ENCODE data around the gene IKZF1. TPM values are rescaled to one million over a fixed set of nuclear protein-coding genes. Genes with fewer than 3 reads are reported as not detected.

Gene IKZF1
- total and polyA plus RNA-seq, 2 of the 13 experiments (the other 11 are each of a cell fraction or from before 2014, with no cell fraction given): not detected

GRCh38 chr7:50450590-50451032 lies 146.1 kb downstream of the IKZF1 start (continued):
- 0 out of 2 replicates have a peak, but pooled peaks have one; percentile 26 for TF ChIP-seq ZBTB49 (CRISPR knock-in tag; IDR thresholded peaks at IDR 0.05; ENCODE audit: borderline replicate concordance)
- TF ChIP-seq, protein P1, sequence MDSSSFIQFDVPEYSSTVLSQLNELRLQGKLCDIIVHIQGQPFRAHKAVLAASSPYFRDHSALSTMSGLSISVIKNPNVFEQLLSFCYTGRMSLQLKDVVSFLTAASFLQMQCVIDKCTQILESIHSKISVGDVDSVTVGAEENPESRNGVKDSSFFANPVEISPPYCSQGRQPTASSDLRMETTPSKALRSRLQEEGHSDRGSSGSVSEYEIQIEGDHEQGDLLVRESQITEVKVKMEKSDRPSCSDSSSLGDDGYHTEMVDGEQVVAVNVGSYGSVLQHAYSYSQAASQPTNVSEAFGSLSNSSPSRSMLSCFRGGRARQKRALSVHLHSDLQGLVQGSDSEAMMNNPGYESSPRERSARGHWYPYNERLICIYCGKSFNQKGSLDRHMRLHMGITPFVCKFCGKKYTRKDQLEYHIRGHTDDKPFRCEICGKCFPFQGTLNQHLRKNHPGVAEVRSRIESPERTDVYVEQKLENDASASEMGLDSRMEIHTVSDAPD (CRISPR knock-in tag; IDR thresholded peaks at IDR 0.05): 0 out of 2 replicates have a peak, but pooled peaks have one; percentile 18
- TF ChIP-seq, protein P2, sequence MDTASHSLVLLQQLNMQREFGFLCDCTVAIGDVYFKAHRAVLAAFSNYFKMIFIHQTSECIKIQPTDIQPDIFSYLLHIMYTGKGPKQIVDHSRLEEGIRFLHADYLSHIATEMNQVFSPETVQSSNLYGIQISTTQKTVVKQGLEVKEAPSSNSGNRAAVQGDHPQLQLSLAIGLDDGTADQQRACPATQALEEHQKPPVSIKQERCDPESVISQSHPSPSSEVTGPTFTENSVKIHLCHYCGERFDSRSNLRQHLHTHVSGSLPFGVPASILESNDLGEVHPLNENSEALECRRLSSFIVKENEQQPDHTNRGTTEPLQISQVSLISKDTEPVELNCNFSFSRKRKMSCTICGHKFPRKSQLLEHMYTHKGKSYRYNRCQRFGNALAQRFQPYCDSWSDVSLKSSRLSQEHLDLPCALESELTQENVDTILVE (CRISPR knock-in tag; IDR thresholded peaks at IDR 0.05): peak; percentile 2; the same call in 1 of the 2 replicates
- TF ChIP-seq ZNF879 (CRISPR knock-in tag; IDR thresholded peaks at IDR 0.05): no peak
- no peak for TF ChIP-seq ZBTB1 (CRISPR knock-in tag; IDR thresholded peaks at IDR 0.05; ENCODE audit: borderline replicate concordance)
- no peak for TF ChIP-seq NFRKB (IDR thresholded peaks at IDR 0.05)
- no peak for TF ChIP-seq HDAC1 (CRISPR knock-in tag; IDR thresholded peaks at IDR 0.05)
- 0 out of 2 replicates have a peak, but pooled peaks have one; percentile 4 for TF ChIP-seq MEIS2 (CRISPR knock-in tag; IDR thresholded peaks at IDR 0.05)
- TF ChIP-seq, protein P3, sequence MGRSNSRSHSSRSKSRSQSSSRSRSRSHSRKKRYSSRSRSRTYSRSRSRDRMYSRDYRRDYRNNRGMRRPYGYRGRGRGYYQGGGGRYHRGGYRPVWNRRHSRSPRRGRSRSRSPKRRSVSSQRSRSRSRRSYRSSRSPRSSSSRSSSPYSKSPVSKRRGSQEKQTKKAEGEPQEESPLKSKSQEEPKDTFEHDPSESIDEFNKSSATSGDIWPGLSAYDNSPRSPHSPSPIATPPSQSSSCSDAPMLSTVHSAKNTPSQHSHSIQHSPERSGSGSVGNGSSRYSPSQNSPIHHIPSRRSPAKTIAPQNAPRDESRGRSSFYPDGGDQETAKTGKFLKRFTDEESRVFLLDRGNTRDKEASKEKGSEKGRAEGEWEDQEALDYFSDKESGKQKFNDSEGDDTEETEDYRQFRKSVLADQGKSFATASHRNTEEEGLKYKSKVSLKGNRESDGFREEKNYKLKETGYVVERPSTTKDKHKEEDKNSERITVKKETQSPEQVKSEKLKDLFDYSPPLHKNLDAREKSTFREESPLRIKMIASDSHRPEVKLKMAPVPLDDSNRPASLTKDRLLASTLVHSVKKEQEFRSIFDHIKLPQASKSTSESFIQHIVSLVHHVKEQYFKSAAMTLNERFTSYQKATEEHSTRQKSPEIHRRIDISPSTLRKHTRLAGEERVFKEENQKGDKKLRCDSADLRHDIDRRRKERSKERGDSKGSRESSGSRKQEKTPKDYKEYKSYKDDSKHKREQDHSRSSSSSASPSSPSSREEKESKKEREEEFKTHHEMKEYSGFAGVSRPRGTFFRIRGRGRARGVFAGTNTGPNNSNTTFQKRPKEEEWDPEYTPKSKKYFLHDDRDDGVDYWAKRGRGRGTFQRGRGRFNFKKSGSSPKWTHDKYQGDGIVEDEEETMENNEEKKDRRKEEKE (IDR thresholded peaks at IDR 0.05): no peak
- TF ChIP-seq ZNF501 (CRISPR knock-in tag; IDR thresholded peaks at IDR 0.05): 0 out of 2 replicates have a peak, but pooled peaks have one; percentile 68
- 0 out of 2 replicates have a peak, but pooled peaks have one; percentile 0 for TF ChIP-seq DR1 (CRISPR knock-in tag; IDR thresholded peaks at IDR 0.05)
- no peak for TF ChIP-seq ZMAT3 (CRISPR knock-in tag; conservative IDR thresholded peaks at IDR 0.05)
- peak; percentile 3; the same call in 1 of the 2 replicates for TF ChIP-seq ZNF138 (CRISPR knock-in tag; IDR thresholded peaks at IDR 0.05; ENCODE audit: low read depth)

Small RNA genes lying within 50 kb of the gene (small RNA-seq; reads per million reads assigned to genes)
- 0 reads per million in 3 experiments for gene RNU6-1091P (ENCODE audit: insufficient read depth in 2 of 3, insufficient read length in 3 of 3, low read depth in 2 of 3, low replicate concordance in 1 of 3)

Other genes starting within 250 kb of the IKZF1 start
- not detected in 2 replicates for gene ZPBP, start 211.5 kb upstream of the IKZF1 start, total RNA-seq (2016; rRNA removed; fragmentation: Illumina TruSeq; extraction: Trizol)
- not detected in 2 replicates for gene ZPBP, start 211.5 kb upstream of the IKZF1 start, polyA plus RNA-seq (2011; rRNA removed)
- gene FIGNL1, start 145.6 kb downstream of the IKZF1 start, total RNA-seq (2016; rRNA removed; fragmentation: Illumina TruSeq; extraction: Trizol): 20.9 and 28.0 TPM in 2 replicates
- 4.0 and 6.3 TPM in 2 replicates for gene FIGNL1, start 145.6 kb downstream of the IKZF1 start, polyA plus RNA-seq (2011; rRNA removed)